HG02678 (cell line): ENCODE data around the gene HSD3B7.
A peak's percentile ranks its signal among the peaks of the same experiment; 100 is the strongest.

ENCODE experiments used
- ATAC-seq: cut with Tn5 transposase; IDR thresholded peaks from one replicate; pipeline ENCODE4 v1.9.1; 2021; ENCODE audit warnings: mild to moderate bottlenecking, moderate library complexity; ENCODE audit not compliant: unreplicated experiment

The HSD3B7 gene

DNA sequence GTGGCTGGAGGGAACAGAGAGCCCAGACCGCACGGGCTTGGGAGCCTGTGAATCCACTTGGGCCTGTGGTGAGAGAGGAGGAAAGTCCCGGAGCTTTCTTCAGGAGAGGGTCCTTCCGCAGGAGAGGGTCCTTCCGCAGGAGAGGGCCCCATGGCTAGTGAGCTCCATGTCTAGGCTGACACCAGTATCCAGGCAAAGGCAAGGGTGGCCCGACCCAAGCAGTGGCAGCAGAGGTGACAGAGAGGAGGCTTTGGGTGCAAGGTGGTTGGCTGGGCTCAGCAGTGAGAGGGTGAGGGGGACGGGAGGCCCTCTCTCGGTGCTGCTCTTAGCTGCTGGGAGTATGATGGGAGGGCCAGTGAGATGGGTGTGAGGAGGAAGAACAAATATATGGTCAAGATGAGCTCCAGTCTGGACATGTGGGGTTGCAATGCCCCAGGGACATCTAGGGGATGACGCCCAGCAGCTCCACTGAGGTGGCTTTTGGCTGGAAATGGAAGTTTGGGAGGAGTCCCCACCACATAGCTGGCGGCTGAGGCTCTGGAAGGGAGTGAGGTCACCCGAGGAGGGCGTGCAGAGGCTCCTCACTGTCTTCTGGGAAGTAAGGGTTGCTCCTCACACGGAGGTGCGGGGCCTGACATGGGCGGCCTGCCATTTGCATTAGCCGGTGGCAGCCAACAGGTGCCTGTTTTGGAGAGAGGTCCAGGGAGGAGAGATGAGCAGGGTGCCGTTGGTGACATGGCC is 2.3 kb upstream of the HSD3B7 start:
- ATAC-seq, result no peak

DNA sequence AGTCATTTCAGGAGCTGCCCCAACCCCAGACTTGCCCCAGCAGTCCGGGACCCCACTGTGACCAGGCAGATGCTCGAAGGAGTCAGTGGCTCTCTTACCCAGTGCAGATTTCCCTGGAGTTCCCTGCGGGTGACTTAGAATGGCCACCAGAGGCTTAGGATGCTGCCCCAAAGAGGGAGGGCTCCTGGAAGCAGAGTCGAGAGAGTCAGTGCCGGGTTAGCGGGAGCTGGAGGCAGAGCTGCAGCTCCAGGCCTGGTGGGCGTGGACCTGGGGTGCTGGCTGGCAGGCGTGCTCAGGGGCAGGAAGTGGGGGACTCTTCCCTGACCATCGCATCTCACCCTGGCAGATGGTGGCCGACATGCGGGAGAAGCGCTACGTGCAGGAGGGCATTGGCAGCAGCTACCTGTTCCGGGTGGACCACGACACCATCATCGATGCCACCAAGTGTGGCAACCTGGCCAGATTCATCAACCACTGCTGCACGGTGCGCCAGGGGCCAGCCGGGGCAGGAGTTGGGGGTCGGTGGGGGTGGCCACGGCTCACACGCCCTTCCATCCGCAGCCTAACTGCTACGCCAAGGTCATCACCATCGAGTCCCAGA is 1.6 kb upstream of the HSD3B7 start:
- ATAC-seq, result no peak

DNA sequence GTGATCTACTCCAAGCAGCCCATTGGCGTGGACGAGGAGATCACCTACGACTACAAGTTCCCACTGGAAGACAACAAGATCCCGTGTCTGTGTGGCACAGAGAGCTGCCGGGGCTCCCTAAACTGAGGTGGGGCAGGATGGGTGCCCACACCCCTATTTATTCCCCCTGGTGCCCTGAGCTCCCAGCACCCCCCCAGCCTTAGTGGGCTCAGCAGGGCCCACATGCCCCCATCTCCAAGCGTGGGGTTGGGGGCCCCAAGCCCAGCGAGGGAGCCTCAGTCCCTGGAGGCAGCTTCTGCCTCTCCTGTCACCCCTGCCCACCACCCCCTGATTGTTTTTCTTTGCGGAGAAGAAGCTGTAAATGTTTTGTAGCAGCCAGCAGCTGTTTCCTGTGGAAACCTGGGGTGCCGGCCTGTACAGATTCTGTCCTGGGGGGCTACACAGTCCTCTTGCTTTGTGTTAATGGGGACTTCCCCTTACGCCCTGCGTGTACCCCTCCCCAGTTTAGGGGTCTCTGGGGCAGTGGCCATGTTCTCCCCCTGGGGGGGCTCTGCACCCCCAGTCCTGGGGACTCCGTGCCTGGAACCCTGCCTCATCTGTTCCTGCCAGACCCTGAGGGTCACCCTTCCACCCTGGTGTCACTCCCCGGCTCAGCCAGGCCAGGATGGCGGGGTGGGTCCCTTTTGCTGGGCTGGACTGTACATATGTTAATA is 953 bp upstream of the HSD3B7 start:
- ATAC-seq, result no peak

DNA sequence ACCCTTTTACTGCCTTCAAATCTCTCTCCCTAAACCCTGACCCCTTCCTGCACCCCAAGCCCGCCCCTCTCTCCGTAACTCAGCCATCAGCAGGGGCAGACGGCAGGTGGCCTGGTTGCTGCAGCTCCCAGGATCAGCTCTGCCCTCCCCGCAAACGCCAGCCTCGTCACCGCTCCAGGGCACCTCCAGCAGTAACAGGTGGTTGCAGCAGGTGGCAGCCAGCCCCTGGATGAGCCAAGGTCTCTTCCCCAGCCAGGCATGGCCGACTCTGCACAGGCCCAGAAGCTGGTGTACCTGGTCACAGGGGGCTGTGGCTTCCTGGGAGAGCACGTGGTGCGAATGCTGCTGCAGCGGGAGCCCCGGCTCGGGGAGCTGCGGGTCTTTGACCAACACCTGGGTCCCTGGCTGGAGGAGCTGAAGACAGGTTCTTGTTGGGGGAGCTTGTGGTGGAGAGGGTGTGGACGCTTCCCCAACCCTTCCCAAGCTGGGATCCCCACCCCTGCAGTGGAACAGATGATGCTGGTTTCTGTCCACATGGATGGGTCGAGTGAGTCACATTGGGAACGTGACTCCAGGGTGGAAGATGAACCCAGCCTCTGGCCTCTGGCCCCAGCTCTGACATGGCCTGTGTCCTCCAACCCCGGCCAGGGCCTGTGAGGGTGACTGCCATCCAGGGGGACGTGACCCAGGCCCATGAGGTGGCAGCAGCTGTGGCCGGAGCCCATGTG is 558 bp downstream of the HSD3B7 start:
- no peak for ATAC-seq

DNA sequence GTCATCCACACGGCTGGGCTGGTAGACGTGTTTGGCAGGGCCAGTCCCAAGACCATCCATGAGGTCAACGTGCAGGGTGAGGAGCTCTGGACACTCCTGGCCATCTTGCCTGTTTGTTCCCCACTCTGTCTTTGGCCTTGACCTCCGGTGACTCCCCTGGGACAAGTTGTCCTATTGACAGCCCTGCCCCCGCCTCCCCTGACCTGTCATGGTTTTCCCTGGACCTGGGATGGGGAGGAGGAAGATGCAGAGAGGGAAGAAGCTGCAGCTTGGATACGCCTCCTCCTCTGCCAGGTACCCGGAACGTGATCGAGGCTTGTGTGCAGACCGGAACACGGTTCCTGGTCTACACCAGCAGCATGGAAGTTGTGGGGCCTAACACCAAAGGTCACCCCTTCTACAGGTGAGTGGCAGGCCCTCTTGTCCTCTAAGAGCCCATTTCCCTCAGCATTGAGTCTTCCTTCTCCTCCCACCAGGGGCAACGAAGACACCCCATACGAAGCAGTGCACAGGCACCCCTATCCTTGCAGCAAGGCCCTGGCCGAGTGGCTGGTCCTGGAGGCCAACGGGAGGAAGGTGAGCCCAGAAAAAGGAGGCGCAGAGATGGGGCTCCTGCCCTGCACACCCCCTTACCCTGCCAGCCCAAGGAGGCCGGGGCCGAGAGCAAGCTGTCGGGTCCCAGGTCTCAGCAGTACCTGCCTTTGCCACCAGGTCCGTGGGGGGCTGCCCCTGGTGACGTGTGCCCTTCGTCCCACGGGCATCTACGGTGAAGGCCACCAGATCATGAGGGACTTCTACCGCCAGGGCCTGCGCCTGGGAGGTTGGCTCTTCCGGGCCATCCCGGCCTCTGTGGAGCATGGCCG is 1.4 kb downstream of the HSD3B7 start:
- ATAC-seq, result no peak

DNA sequence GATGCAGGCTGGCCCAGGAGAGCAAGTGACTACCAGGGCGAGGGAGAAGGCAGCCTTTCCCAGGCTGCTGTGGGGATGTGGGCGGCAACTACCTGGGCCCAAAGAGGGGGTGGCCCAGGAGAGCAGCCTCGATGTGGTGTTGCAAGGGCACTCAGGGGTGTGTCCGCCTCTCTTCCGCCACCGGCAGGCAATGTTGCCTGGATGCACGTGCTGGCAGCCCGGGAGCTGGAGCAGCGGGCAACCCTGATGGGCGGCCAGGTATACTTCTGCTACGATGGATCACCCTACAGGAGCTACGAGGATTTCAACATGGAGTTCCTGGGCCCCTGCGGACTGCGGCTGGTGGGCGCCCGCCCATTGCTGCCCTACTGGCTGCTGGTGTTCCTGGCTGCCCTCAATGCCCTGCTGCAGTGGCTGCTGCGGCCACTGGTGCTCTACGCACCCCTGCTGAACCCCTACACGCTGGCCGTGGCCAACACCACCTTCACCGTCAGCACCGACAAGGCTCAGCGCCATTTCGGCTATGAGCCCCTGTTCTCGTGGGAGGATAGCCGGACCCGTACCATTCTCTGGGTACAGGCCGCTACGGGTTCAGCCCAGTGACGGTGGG is 2.7 kb downstream of the HSD3B7 start:
- no peak for ATAC-seq

DNA sequence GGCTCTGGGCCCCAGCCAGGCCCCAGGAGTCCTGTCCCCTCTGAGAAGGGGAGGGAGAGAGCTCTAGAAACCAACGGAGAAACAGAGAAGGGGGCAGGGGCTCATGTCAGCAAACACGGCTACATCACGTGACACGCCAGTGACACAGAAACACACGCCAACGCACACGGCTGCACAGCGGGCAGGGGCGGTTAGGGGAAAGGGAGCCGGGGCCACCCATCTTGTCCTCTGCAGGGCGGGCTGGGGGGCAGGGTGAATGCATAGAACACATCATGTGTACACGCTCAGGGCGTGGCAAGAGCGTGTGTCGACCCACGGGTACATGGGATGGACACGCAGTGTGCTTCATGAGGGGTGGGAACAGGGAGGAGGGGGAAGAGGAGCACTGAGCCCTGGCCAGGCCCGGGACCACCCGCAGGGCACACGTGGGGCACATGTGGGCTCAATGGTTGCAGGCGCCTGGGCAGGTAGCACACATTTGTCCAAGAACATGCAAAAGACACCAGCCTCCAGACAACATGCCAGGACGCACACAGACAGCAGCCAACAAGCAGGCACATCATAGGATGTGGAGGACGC is 4.6 kb downstream of the HSD3B7 start:
- ATAC-seq, result no peak

DNA sequence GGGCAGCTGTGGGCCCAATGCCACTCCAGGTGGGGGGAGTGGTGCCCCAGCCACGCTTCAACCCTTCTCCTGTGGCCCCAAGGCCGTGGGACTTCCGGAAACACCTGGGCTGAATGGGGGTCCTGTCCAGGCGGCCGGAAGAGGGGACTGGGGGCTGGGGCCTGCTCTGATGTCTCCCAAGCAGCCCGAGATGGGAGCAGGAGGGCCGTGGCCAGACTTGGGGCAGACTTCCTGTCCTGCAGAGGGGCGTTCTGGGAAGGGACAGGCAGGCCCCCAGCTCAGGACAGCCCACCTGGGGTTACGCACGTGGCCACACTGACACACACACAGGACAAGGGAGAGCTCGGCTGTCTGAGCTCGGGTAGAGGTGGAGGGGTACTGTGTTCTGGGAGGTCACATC is 5.1 kb downstream of the HSD3B7 start:
- ATAC-seq, result no peak

DNA sequence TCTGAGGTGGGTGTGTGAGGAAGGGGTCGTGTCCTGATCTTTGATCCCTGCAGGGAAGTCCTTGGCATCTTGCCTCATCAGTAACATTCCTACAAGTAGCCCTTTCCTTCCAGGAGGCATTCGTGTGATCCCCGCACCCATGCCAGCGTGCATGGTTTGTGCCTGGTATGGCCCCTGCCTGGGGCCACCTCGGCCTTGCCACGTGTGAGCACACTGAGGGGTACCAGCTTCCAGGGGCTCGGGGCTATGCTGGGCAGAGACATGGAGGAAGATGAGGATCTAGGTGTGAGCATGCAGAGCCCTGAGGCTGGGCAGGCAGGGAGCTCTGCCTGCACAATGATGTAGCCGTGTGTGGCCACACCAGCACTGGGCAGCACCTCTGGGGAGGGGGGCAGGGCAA is 6.0 kb downstream of the HSD3B7 start:
- ATAC-seq, result no peak

DNA sequence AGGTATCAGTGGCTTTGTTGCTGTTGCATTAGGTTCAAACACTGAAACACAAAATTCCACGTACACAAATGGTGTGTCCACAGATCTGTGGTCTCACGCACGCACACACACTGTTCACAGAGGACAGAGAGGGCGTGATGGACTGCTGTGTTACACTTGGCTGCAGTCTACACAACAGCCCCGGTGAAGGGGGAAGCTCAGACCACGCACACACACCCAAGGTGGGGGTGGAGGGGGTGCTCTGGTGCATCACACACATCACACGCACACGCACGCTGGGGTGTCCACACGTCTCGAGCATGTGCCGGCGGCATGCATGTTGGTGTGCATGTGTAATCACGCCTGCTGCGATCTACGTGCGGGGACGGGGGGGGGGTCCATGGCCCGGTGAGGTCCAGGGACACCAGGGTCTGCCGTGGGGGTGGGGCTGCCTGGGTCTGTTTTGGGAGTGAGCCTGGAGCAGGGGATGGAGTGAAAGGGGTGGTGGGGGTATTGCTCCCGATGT is 7.3 kb downstream of the HSD3B7 start:
- no peak for ATAC-seq

DNA sequence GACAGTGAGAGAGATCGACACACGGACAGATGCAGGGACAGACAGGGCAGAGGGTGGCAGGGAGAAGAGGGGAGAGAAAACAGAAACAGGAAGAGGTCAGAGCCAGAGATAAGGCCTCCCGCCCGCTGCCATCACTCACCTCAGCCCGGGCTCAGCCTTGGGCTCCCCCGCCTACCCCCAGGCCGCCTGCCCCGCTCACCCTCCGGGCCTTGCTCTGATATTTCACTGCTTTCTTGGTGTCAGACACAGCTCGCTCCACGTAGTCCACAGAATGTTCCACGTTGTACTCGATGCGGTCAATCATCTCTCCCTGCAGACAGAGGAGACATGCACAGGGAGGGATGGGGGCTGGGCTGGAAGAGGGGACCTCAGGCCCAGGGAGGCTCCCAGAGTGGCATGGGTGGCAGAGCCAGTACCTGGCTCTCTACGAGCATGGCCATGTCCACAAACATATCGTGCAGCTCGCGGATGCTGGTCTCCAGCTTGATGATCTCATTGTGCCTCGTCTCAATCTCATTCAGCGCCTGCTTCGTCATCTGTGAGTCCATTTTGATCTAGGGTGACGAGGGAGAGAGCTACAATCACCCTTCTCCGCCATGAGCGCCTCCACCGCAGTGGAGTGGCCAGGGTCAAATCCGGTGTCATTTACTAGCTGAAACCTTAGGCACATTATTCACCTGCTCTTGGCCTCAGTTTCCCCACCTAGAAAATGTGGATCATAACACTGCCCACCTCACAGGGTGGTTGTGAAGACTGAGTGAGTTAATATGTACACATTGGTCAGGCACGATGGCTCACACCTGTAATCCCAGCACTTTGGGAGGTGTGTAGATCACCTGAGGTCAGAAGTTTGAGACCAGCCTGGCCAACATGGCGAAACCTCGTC is 8.2 kb downstream of the HSD3B7 start:
- no peak for ATAC-seq

DNA sequence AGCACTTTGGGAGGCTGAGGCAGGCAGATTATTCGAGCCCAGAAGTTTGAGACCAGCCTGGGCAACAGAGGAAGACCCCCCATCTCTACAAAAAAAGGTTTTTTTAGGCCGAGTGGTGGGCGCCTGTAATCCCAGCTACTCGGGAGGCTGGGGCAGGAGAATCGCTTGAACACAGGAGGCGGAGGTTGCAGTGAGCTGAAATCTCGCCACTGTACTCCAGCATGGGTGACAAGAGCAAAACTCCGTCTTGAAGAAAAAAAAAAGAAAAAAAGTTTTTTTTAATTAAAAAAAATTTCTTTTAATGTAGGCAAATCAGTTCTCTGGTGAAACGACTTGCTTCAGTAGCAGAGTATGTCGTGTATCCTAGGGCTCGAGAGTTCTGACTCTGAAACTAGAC is 10.9 kb downstream of the HSD3B7 start:
- no peak for ATAC-seq

DNA sequence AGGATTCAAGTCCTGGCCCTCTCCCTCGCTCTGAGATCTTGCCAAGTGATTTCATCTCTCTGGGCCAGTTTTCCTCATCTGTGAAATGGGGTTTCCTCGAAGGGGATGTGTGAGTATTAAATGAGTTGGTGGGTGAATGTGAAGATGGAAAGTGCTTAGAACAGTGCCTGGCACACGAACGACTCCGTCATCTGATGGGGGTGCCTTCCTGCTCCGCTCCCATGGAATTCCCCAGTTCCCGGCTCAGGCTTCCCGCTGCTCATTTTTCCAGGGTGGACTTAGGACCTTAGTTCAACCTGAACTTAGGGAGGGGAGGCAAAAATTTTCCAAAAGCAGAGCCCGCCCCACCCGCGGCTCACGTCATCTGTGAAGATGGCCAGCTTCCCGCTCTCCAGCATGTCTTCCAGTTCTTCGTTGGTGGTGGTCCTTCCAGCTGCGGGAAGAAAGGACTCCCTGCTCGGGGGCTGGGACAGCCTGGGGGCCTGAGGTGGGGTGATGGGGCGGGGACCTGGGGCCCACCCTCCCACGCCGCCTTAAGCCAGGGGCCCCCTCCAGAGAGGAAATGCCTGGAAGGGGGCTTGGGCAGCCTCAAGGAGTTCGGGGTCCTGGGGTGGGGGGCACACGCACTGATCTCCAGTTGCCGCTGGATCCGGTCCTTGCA is 11.4 kb downstream of the HSD3B7 start:
- ATAC-seq, result peak; percentile 7

DNA sequence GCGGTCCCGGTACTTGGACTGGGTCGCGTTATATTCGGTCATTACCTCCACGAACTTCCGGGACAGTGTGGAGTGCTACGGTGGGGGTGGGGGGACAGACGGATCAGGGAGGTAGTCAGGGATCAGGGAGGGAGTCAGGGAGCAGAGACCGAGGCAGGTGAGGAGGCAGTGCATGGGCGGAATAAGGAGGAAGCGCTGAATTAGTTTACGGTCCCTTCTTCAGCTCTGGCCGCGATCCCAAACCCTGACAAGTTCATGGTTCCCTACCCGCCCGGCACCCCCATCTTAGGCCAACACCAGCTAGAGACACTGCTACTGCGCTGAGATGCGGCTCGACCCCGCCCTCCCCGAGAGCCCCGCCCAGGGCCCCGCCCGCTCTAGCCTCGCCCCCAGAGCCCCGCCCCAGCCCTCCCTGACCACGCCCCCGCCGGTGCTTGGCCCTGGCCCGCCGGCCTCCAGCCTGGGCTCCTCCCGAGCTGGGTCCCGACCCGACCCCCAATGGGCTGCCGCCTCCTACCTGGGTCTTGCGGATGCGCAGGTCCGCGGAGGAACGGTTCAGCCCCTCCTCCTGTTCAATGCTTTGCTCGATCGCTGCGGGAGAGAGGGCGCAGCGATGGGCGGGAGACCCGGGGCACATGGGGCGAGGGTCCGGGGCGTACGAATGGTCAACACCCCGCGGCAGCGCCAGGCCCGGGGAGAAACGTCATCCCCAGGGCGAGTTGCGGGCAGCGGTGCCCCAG is 12.1 kb downstream of the HSD3B7 start:
- peak; percentile 76 for ATAC-seq

DNA sequence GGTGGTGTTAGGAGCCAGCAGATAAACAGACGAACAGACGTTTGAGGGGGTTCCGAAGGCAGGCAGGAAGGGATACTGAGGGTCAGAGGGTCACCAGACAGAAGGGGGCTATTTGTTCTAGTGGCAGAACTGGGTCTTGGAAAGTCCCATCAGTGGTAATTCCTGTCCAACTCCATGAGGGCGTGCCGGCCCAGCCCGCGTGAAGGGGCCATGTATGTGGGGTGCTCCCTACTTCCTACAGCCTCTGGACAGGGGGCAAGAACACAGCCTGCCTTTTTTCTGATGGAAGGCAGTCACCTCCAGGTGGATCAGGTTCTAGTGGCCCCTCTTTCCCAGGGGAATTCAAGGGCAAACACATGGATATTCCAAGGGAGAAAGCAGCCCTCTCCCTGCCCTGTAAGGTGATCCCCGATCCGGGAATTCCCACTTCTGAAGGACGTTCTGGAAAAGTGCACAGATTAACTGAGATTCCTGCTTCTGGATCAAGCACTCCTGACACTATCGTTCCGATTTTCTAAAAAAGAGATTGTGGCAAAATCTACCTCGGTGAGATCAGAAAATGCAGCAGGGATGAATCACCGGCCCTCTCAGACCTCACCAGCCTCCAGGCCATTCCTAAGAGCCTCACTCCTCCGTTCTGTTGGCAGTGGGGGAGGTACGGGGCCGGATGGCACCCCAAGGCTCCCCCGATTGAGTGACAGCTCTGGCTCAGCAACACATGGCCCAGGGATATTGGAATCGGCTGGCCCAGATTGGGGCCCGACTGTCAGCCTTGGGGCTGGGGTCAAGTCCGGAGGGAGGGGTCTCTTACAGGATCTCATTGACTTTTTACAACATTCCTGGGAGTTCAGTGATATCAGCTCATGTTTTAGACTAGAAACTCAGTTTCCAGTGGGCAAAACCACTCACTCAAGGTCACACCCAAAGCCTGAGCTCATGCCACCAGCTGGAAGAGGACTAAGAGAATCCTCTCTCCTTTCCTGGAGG is 13.0 kb downstream of the HSD3B7 start:
- ATAC-seq, result no peak
